Fibroblast of villous mesenchyme (primary cell): ENCODE measurements around the gene DCLK1. TPM values are rescaled to one million over a fixed set of nuclear protein-coding genes. Genes with fewer than 3 reads are reported as not detected.
"Not testable (repeated sequence)": the region's sequence is repeated elsewhere in the genome, so short reads cannot be mapped to it uniquely, and the experiment has no call there.

ENCODE experiments used
- DNase-seq: peaks from one replicate; pipeline ENCODE4 v3.0.0-alpha.2; 2010; ENCODE audit warnings: low read depth
- H3K4me3 ChIP-seq: 2 replicates; pipeline ENCODE4 v1.5.1; 2011; ENCODE audit warnings: low read depth, mild to moderate bottlenecking, low read length
- CTCF ChIP-seq: IDR thresholded peaks from 2 replicates; pipeline ENCODE4 v1.5.1; 2012; ENCODE audit warnings: low read depth, mild to moderate bottlenecking, low read length; ENCODE audit not compliant: insufficient read depth
- total RNA-seq: library from RNA; depleted of rRNA; stranded (reverse); fragments of >200 nt; gene quantifications from 2 replicates; pipeline ENCODE4 v1.2.3, GENCODE V29; 2012

The DCLK1 gene
- total RNA-seq, 1 donor, result 0.86 TPM

- DNase-seq, result no peak
- no peak overlapping the region for H3K4me3 ChIP-seq
- no peak for TF ChIP-seq CTCF
Observed at GRCh38 chr13:36107521-36107920, 23.7 kb downstream of the DCLK1 start.

- no peak for TF ChIP-seq CTCF
- no peak for DNase-seq
- no peak overlapping the region for H3K4me3 ChIP-seq
Observed at GRCh38 chr13:36105726-36106125, 25.5 kb downstream of the DCLK1 start.

DNA sequence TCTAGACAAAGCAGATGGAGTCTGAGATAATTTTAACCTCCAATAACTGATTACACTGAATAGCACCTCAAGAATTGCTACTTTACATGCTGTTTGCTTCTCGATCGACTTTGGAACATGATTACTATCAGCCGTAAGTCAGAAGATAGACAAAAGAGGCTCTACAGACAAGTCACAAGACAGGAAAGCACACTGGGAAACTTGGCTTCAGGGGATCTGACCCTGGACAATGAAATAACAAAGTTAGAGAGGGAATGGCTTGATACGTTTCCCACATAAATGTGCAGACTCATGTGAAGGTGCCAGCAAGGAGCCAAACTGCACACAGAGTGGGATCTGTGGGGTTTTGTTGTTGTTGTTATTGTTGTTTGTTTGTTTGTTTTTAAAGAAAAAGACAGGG is 28.5 kb downstream of the DCLK1 start:
- DNase-seq, result no peak
- no peak for TF ChIP-seq CTCF

DNA sequence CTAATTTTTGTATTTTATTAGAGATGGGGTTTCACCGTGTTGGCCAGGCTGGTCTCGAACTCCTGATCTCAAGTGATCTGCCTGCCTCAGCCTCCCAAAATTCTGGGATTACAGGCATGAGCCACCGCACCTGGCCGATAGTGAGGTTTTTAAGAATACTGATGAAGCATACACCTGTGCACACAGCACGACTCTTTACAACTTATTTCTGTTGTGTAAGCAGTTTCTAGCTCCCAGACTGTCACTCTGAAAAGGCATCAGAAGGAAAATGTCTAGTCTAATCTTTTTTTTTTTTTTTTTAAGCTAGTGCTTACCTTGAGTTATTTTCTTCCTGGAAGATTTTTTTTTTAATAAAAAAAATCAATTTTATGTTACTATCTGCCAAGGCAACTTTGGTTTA is 29.3 kb downstream of the DCLK1 start:
- H3K4me3 ChIP-seq, DNase-seq: not testable (repeated sequence)

More for the DNA sequence above, 28.5 kb downstream of the DCLK1 start:
- no peak overlapping the region for H3K4me3 ChIP-seq

GRCh38 chr13:36101157-36101556 is 30.0 kb downstream of the DCLK1 start:
- no peak for DNase-seq
- H3K4me3 ChIP-seq, result no peak overlapping the region
- TF ChIP-seq CTCF, result no peak

GRCh38 chr13:36098080-36098479 is 33.1 kb downstream of the DCLK1 start:
- H3K4me3 ChIP-seq, result no peak overlapping the region
- no peak for DNase-seq
- no peak for TF ChIP-seq CTCF

DNA sequence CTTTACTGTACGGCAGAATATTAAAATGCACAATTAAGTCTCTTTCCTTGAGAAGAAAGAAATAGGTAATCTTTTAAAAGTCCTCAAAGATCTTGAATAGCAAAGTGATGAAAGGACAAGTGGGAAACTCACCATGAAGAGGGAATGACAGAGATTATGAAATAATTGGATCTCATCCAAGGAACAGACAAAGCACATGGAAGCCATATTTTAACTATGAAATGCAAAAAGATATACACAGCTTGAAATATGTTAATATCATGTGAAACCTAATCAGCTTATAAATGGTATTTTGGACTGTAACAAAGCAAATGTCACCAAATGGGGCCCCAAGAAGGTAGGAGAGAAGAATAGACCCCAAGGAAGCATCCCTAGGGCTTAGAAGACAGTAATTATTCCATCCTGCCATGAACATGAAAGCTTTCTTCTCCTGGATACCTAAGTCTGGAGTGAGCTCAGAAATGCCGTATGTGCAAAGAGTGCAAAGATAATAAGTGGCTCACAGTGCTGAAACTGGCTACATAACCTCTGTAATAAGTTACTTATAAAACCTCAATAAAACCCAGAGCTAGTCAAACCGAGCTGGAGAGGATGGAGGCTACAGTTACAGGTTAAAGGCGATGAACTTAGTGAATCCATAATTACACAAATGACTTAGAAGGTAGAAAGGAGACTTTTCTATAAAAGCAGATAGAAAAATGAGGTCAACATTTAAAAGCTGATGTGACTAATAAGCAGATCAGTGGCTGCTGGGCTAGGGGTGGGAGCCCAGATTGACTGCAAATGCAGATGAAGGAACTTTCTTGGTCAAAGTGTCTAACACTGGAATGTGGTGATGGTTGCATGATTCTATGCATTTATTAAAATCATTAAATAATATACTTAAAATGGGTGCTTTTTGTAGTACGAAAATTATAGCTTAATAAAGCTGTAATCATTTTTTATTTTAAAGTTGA is 34.4 kb downstream of the DCLK1 start:
- DNase-seq, result peak; percentile 15
- no peak overlapping the region for H3K4me3 ChIP-seq
- TF ChIP-seq CTCF, result no peak
